CD1c-positive myeloid dendritic cell (primary cell): ENCODE measurements around the gene APPL2.
A peak's percentile ranks its signal among the peaks of the same experiment; 100 is the strongest.

Experiments
- DNase-seq: peaks from one replicate; pipeline ENCODE4 v3.0.0-alpha.2; 2016; ENCODE audit errors: extremely low spot score

Gene APPL2

GRCh38 chr12:105222726-105223351, 13.1 kb downstream of the APPL2 start:
- peak; percentile 53 for DNase-seq

- no peak for DNase-seq
Measured at GRCh38 chr12:105222284-105222655, 13.7 kb downstream of the APPL2 start.

DNA sequence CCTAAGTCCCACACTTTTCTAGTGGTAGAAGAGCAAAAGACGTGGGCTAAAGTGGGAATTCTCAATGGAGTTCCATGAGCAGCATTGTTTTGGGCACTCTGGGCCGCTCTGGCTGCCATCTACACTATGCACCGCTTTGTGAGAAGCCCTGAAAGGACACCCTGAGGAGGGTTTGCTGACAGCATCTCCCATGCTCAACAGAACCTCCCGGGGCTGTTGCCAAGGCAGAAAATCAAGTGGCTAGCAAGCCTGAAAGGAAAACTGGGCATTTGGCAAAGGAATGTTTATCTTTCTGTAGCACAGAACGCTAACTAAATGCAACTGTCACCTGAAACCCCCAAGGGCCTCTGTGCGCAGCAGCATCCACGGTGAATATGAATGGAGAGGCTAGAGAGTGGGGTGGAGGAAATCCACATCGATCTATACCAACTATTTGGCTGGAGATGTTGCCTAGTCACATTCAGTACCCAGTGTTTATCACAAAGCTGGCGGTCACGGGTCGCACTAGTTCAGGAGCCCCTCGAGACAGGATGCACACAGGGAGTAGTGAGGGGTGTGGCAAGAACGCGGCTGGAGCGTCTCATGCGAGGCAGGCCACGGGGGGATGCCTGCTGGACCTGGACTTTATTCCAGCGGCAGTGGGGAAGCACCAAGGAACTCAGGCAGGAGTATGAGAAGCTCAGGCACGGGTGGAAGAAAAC, 14.2 kb downstream of the APPL2 start:
- no peak for DNase-seq

- no peak for DNase-seq
Measured at GRCh38 chr12:105220929-105221290, 15.1 kb downstream of the APPL2 start.

- no peak for DNase-seq
Measured at GRCh38 chr12:105220150-105220928, 15.6 kb downstream of the APPL2 start.

DNA sequence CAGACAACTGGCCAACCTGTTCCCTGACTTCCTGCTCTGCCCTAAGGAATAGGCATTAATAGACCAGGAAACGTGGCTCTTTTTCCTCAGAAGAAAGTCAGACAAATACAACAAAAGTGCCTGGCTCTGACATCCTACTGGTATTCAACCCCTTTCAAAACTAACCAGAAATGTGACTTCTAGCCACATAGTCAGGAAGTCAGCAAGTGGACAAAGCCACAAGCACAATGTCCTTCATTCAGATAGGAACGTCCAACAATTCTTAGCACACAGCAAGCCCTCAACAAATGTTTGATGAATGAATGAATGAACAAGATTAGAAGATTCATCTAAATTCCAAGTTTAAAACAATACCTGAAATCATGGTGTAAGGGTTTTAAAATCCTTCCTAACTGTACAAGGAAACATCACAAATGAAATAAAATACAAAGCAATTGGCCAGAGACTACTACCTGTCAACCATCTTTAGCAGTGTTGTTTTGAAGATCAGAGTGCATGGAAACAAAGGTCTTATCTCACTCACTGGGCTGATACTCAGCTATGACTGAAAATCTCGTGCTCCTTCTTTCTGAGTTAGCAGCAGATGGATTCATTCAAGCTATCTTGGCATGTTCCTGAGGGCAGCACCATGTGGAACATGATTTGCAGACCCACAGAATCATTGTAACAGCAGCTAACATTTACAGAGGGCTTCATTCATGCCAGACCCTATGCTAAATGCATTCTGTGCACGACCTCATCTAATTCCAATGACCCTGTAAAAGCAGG, 16.5 kb downstream of the APPL2 start:
- DNase-seq: no peak

GRCh38 chr12:105218434-105218833, 17.5 kb downstream of the APPL2 start:
- DNase-seq: no peak

DNA sequence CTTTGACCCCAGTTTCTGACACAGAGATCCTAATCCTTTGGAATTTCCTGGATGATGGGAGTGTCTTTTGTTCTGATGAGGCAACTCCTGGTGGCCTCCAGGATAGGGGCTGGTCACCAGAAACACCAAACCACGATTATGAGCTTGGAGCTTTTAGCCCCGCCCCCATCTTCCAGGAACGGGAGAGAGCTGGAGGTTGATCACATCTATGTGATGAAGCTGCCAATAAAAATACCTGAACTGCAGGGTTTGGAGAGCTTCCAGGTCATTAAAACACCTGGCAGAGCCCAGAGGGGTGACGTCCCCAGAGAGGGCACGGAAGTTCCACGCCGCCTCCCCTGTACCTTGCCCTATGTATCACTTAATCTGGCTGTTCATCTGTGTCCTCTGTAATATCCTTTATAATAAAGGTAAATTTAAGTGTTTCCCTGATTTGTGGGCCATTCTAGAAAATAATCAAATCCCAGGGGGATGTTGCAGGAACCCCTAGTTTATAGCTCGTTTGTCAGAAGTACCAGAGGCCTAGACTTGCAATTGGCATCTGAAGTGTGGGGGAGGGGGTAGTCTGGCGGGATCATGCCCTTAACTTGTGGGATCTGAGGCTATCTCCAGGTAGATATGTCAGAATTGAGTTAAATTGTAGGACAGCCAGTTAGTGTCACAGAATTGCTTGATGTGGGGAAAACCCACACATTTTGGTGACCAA, 21.2 kb downstream of the APPL2 start:
- DNase-seq: no peak

GRCh38 chr12:105214148-105214547, 21.8 kb downstream of the APPL2 start:
- no peak for DNase-seq

DNA sequence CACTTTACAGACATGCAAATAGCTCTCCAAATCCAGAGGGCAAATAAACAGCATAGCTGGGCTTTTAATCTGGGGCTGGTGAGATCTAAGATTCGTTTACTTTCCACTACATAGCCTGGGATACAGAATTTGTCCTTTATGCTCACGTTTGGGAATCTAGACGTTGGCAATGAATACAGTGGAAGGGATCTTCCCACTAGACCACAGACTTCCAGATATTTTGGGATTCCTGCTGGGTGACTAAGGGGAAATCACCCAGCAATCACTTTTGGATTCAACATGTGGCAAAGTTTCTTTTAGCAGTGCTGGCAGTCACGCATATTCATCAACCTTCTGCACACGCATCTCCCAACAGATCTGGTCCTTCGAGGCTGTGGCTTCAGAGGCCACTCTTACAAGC, 23.5 kb downstream of the APPL2 start:
- DNase-seq: no peak

GRCh38 chr12:105209091-105209490, 26.9 kb downstream of the APPL2 start:
- no peak for DNase-seq

DNA sequence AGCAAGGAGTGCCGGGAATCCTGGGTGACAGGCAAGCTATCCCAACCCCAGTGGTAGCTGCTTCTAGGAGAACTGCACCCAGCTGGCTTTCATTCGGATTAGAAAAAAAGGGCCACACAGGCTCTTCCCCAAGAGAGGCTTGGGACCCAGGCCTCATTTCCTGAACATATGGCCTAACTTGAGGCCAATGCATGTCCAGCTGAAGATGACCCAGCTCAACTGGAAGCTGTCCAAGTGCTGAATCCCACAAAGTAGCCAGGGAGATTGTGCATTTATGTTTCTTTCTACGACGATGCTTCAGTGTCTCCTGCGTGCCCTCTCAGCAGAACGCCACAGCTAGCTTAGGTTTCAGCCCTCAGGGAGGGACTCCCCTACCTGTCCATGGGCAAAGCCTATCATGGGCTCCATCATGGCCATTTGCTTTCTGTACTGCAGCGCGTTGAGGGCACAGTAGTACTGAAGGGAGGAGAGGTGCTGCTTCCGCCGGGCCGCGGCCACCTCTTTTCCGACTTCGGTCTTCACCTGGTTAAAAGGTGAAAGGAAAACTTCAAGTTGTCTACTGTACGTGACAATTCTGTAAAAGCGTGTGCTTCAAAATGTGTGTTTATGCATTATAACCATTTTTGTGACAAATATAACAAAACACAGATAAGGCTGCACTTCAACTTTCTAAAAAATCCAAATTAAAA, 29.1 kb downstream of the APPL2 start:
- no peak for DNase-seq

- no peak for DNase-seq
Measured at GRCh38 chr12:105205322-105206048, 30.5 kb downstream of the APPL2 start.

DNA sequence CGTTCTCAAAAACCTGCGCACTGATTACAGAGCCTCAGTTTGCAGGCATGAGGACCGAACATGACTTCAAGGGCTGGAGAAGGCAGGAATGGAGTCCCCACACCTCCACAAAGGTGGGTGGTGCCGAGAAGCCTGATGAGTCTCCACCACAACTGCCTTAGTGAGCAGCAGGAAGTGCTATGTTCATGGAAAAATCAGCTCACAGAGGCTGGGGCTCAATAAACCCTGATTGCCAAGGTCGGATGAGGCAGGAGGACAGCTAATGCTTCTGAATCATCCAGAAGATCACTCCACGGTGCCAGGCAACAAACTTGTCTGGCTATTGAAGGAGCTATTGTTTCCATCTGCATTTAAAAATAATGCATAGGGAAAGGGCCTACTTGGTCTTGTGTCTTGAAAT, 31.1 kb downstream of the APPL2 start:
- DNase-seq: no peak

- DNase-seq: no peak
Measured at GRCh38 chr12:105204127-105204526, 31.8 kb downstream of the APPL2 start.

DNA sequence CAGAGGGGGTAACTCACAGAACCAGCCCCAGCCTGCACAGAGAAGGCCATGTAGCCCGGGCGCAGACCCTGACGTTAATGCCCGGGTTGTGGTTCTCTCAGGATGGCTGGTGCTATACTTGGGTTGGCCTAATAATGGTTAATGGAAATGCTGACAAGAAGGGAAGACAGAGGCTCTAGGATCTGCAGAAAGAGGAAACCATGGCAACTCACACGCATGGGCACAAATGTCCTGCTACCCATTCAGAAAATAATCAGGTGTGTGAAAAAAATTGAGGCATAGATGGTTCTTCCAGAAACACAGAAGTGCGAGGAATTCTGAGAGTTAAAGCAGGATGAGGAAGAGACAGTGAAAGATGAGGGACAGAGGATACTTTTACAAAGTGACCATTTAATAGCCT, 33.8 kb downstream of the APPL2 start:
- no peak for DNase-seq

GRCh38 chr12:105201299-105201698, 34.7 kb downstream of the APPL2 start:
- DNase-seq: no peak

DNA sequence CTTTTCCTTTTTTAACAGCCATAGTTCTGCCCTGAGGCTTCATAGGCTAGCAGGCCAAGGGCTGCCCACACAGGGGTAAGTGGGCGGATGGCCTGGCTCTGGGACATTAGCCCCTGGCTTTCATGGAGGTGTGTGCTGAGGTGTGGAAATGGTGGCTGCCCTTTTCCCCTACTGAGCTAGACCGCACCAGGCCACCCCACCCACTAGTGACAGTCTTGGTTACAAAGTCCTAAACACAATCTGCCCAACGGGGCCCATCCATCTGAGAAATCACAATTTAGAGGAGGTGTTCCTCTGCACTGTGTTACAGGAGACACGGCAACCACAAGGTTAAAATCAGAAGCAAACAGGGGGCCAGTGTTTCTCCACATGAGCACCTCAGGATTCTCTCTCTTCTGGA, 35.6 kb downstream of the APPL2 start:
- no peak for DNase-seq

- no peak for DNase-seq
Measured at GRCh38 chr12:105198961-105199360, 37.0 kb downstream of the APPL2 start.

DNA sequence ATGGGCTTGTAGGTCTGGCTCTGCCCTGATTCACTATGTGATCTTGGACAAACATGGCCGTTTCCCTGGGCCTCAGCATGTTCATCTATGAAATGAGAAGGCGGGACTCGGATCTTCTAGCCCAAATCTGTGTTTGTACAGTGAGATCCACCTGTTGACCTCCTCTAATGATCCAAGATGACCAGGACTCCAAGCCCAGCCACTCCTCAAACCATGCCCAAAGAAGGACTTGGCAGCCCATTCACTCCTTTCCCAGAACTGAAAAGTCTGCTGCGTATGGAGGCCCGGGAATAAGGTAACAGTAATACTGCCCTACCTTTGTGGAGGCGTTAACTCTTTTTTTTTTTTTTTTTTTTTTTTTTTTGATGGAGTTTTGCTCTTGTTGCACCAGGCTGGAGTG, 39.9 kb downstream of the APPL2 start:
- DNase-seq: no peak
